ENCODE data around the gene NFYC.

The NFYC gene

DNA sequence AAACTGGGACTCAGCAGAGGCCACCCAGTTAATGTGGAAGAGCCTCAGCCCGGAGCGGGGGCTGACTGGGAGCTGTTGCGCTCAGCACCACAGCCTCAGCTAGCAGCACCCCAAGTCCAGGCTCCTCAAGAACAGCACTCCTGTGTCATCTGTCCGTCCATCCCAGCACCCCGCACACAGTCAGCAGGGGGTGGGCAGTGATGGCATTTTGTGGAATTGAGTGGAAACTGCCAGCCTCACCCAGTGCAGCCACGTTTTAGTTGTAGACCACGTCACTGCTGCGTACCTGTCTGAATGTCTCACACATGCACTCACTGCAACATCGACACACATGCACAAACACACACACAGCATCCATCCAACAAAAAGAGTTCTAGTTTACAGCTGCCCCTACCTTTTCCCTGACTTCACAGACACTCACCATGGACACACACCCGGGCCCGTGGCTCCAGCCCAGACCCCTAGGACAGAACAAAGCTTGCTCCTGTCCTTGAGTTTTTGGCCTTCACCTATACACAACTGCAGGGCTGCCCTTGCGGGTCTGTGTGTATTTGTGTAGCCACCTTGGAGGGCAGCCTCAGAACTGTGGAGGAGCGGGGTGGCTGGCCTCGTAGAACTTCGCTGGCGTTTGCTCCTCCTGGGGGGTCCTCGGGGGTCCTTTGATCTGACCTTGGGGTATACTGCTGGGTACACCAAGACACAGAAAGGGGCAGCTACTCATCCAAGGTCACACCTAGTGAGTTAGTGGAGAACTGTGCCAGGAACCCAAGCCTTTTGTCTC is 97.2 kb downstream of the NFYC start:
- no peak for DNase-seq (ENCODE audit: low read depth in 2 of 2)
- no peak overlapping the region for H3K4me3 ChIP-seq (replicated peaks in 1 of 2; ENCODE audit: low read depth in 2 of 2, low read length in 2 of 2)
- no peak for TF ChIP-seq CTCF (IDR thresholded peaks at IDR 0.05; ENCODE audit: low read depth, low read length)

- no peak for DNase-seq (ENCODE audit: low read depth in 2 of 2)
- H3K4me3 ChIP-seq (replicated peaks in 1 of 2; ENCODE audit: low read depth in 2 of 2, low read length in 2 of 2): no peak overlapping the region
- TF ChIP-seq CTCF (IDR thresholded peaks at IDR 0.05; ENCODE audit: low read depth, low read length): no peak
Observed at GRCh38 chr1:40789342-40789598, 97.8 kb downstream of the NFYC start.

DNA sequence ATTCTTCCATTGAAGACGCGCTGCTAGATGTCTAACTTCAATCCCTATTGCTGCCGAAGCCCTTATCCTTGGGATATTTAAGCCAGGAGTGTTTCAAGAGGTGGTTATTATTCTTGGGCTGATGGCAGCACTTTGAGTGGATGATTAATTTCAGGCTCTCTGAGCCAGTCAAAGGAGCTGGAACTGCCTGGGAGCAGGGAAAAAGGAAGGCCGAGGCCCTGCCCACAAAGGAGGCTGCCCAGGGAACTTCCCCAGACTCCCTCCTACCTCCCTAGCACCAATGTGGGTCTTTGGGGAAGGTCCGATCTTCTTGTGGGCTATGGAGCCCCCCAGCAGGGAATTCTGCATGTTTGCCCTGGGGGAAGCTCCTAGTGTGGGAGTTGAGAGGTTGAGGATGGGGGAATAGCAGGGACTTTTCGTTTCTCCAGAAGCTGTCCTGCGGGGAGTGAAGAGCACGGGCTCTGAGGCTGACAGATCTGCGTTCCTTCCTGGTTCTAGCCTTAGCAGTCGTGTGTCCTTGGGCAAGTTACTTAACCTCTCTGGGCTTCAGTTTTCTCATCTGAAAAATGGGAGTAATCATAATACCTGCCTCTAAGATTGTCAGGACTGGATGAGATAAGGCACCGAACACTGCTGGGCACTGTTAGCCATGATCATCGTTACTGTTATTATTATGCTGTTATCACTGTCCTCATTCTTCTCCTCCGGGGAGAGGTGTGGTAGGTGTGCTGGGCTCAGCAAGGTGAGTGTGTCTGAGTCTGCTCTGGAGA is 98.3 kb downstream of the NFYC start:
- no peak for TF ChIP-seq CTCF (IDR thresholded peaks at IDR 0.05; ENCODE audit: low read depth, low read length)
- no peak overlapping the region for H3K4me3 ChIP-seq (replicated peaks in 1 of 2; ENCODE audit: low read depth in 2 of 2, low read length in 2 of 2)
- DNase-seq (ENCODE audit: low read depth in 2 of 2): no peak

DNA sequence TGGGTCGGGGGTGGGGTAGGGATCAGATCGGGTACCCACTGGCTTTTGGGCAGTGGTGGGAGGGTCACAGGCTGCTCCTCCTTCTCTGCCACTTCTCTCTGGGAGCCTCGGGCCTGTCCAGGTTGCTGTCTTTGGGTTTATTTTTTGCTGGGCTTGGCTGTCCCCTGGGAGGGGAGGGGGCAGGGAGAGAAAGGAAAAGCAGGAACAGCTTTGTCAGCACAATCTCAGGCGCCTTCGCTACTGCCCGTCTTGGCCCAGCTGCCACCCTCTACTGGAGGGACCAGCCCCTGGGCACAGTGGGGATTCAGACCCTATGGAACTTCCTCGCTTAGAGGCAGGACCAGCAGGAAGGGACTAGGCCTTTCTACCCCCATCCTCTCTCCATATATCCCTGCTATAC is 100.5 kb downstream of the NFYC start:
- TF ChIP-seq CTCF (IDR thresholded peaks at IDR 0.05; ENCODE audit: low read depth, low read length): no peak
- DNase-seq (ENCODE audit: low read depth in 2 of 2): no peak

DNA sequence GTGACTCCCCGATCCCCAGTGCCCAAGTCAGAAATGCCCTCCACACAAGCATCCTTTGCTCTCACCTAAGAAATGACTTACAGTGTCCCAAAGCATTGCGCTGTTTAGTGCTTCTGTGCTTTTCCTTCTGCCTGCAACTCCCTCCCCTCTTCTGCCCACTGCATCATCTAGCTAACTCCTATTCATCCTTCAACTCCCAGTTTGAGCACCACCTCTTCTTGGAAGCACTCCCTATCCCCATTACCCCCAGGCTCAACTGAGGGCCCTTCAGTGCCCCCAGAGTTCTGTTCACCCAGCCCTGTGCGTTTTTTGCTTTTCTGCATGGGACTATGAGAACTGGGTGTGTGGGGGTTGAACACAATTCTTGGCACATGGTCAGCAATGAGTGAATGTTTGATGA is 102.1 kb downstream of the NFYC start:
- no peak for TF ChIP-seq CTCF (IDR thresholded peaks at IDR 0.05; ENCODE audit: low read depth, low read length)
- H3K4me3 ChIP-seq (replicated peaks in 1 of 2; ENCODE audit: low read depth in 2 of 2, low read length in 2 of 2): no peak overlapping the region
- DNase-seq (ENCODE audit: low read depth in 2 of 2): no peak

More for the DNA sequence above, 100.5 kb downstream of the NFYC start:
- H3K4me3 ChIP-seq (replicated peaks in 1 of 2; ENCODE audit: low read depth in 2 of 2, low read length in 2 of 2): no peak overlapping the region

DNA sequence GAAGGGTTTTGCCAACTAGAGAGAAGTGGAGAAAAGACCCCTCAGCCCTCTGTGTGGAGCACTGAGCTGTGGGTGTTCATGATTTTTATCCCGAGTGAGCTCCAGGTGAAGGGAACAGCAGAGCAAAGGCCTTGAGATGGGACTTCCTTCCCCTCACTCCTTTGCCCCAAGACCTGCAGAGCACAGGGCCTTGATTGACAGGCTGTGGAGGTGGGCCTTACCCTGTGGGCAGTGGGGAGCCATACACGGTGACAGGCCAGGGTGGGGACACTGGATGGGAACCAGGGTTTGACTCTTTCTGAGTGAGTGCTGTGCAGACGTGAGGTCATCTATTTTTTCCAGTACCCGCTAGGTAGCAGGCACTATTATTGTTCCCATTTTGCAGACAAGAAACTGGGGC is 102.5 kb downstream of the NFYC start:
- TF ChIP-seq CTCF (IDR thresholded peaks at IDR 0.05; ENCODE audit: low read depth, low read length): no peak
- no peak overlapping the region for H3K4me3 ChIP-seq (replicated peaks in 1 of 2; ENCODE audit: low read depth in 2 of 2, low read length in 2 of 2)
- DNase-seq (ENCODE audit: low read depth in 2 of 2): no peak
